Measurements from ENCODE around the gene SLC13A2. TPM values are rescaled to one million over a fixed set of nuclear protein-coding genes. Genes with fewer than 3 reads are reported as not detected.

SLC13A2 gene
- total and polyA plus RNA-seq, 9 of the 15 experiments (the other 6 are each of a cell fraction or from before 2014, with no cell fraction given), result 0.13 TPM; not detected in 8

- DNase-seq (ENCODE audit: extremely low read depth in 1 of 4, low spot score in 3 of 4), result no peak
- Histone ChIP-seq H3K36me3 (ENCODE audit: control insufficient read depth, insufficient read depth, low read length) (no peaks in the 10 kb centered on the region), H3K27ac (ENCODE audit: extremely low read depth, low read depth, low read length) (no peak overlapping the region), H3K9me1 (ENCODE audit: control insufficient read depth, insufficient read depth, low read length) (no peaks in the 10 kb centered on the region), H3K4me1 (replicated peaks in 1 of 2; ENCODE audit: control insufficient read depth in 2 of 2, insufficient read depth in 2 of 2, low read length in 2 of 2) (peaks cover 28 to 53% of the 10 kb centered on the region in 2 experiments; a peak in 4 of 5 replicates), H2AFZ (ENCODE audit: low read depth, low read length) (no peak overlapping the region), H3K79me2 (ENCODE audit: control insufficient read depth, insufficient read depth, low read length) (no peaks in the 10 kb centered on the region), H3K4me2 (ENCODE audit: insufficient read depth, low read length) (no peak overlapping the region), H4K20me1 (replicated peaks; ENCODE audit: control insufficient read depth, insufficient read depth, low read length) (no peaks in the 10 kb centered on the region), H3K27me3 (ENCODE audit: control insufficient read depth in 2 of 2, insufficient read depth in 2 of 2, low read length in 2 of 2) (peaks cover 3 to 25% of the 10 kb centered on the region in 2 experiments; a peak in 3 of 5 replicates), H3K9me3 (replicated peaks; ENCODE audit: control insufficient read depth, insufficient read depth, low read depth, low read length) (peaks cover 8% of the 10 kb centered on the region), H3K9ac (ENCODE audit: insufficient read depth in 1 of 2, low read depth in 2 of 2, low read length in 2 of 2) (no peak overlapping the region), H3K4me3 (no peak overlapping the region)
- in situ Hi-C loops (cut with MboI) (no loop called here), intact Hi-C loops (cut with micrococcal nuclease) (no loop called here)
- CTCF ChIA-PET (ENCODE audit: low intra/inter-chr PET ratio), result no interaction called here
- POLR2A ChIA-PET, result interaction anchor here (0.6 kb wide), 1 partner anchor 550 kb away, joined by 3 read pairs; no protein-coding TSS in a partner anchor
- 8% methylated on average over 6 of the region's 6 CpGs for WGBS (ENCODE audit: insufficient coverage, low coverage, missing lambda C conversion rate)
- no peak for ATAC-seq
- FAIRE-seq, result no peak
- TF ChIP-seq ZNF134 (CRISPR knock-in tag; conservative IDR thresholded peaks at IDR 0.05), result peak; percentile 86
- TF ChIP-seq POU5F1 (IDR thresholded peaks at IDR 0.05; ENCODE audit: borderline replicate concordance, low read depth, low read length, partially characterized antibody), result no peak
- BruUV-seq (replicated peaks), result no TSS peak
Measured at GRCh38 chr17:28523186-28523585, 49.7 kb downstream of the SLC13A2 start.

GRCh38 chr17:28523876-28524275, 50.4 kb downstream of the SLC13A2 start:
- 25% methylated on average over 14 of the region's 15 CpGs for WGBS (ENCODE audit: insufficient coverage, low coverage, missing lambda C conversion rate)
- H3K4me3 ChIP-seq, result no peak overlapping the region
- intact Hi-C loops (cut with micrococcal nuclease), result no loop called here
- in situ Hi-C loops (cut with MboI), result no loop called here
- peaks cover 29 to 58% of the 10 kb centered on the region in 2 experiments; a peak in 4 of 5 replicates for H3K4me1 ChIP-seq (replicated peaks in 1 of 2; ENCODE audit: control insufficient read depth in 2 of 2, insufficient read depth in 2 of 2, low read length in 2 of 2)
- H2AFZ ChIP-seq (ENCODE audit: low read depth, low read length), result no peak overlapping the region
- H3K9me1 ChIP-seq (ENCODE audit: control insufficient read depth, insufficient read depth, low read length), result no peaks in the 10 kb centered on the region
- FAIRE-seq, result no peak
- ChIA-PET POLR2A (interaction anchor here (0.6 kb wide), 1 partner anchor 549 kb away, joined by 3 read pairs; no protein-coding TSS in a partner anchor), CTCF (ENCODE audit: low intra/inter-chr PET ratio) (no interaction called here)
- no peak overlapping the region; a peak in 1 of 4 replicates for H3K9ac ChIP-seq (ENCODE audit: insufficient read depth in 1 of 2, low read depth in 2 of 2, low read length in 2 of 2)
- no peak for ATAC-seq
- no peaks in the 10 kb centered on the region for H3K36me3 ChIP-seq (ENCODE audit: control insufficient read depth, insufficient read depth, low read length)
- BruUV-seq (replicated peaks), result no TSS peak
- H3K79me2 ChIP-seq (ENCODE audit: control insufficient read depth, insufficient read depth, low read length), result no peaks in the 10 kb centered on the region
- no peak for DNase-seq (ENCODE audit: extremely low read depth in 1 of 4, low spot score in 3 of 4)
- peaks cover 8% of the 10 kb centered on the region for H3K9me3 ChIP-seq (replicated peaks; ENCODE audit: control insufficient read depth, insufficient read depth, low read depth, low read length)
- no peak overlapping the region for H3K27ac ChIP-seq (ENCODE audit: extremely low read depth, low read depth, low read length)
- H3K27me3 ChIP-seq (ENCODE audit: control insufficient read depth in 2 of 2, insufficient read depth in 2 of 2, low read length in 2 of 2), result peaks cover 3 to 25% of the 10 kb centered on the region in 2 experiments; a peak in 3 of 5 replicates
- no peak overlapping the region for H3K4me2 ChIP-seq (ENCODE audit: insufficient read depth, low read length)
- H4K20me1 ChIP-seq (replicated peaks; ENCODE audit: control insufficient read depth, insufficient read depth, low read length), result no peaks in the 10 kb centered on the region
- TF ChIP-seq MXI1 (IDR thresholded peaks at IDR 0.05; ENCODE audit: low read depth, low read length) (no peak), DIDO1 (tag; IDR thresholded peaks at IDR 0.05; ENCODE audit: low read depth) (no peak)
